Middle frontal gyrus (tissue), 1 donor: ENCODE results near the gene QKI.
"Not testable (repeated sequence)": the region's sequence is repeated elsewhere in the genome, so short reads cannot be mapped to it uniquely, and the experiment has no call there.

Experiments
- DNase-seq: peaks from one replicate; pipeline ENCODE4 v3.0.0-alpha.2; 2015; ENCODE audit warnings: low spot score; ENCODE audit errors: extremely low spot score

QKI gene

GRCh38 chr6:163414946-163415619 lies 565 bp downstream of the QKI start:
- DNase-seq = no peak

GRCh38 chr6:163415620-163416556 lies 1.4 kb downstream of the QKI start:
- DNase-seq = no peak

GRCh38 chr6:163416557-163417253 lies 2.2 kb downstream of the QKI start:
- peak; percentile 83 for DNase-seq

- DNase-seq = no peak
Measured at GRCh38 chr6:163417595-163417994, 3.1 kb downstream of the QKI start.

- no peak for DNase-seq
Measured at GRCh38 chr6:163418311-163419029, 4.0 kb downstream of the QKI start.

- no peak for DNase-seq
Measured at GRCh38 chr6:163419413-163420288, 5.1 kb downstream of the QKI start.

GRCh38 chr6:163420289-163420614 lies 5.7 kb downstream of the QKI start:
- no peak for DNase-seq

- no peak for DNase-seq
Measured at GRCh38 chr6:163422550-163422949, 8.0 kb downstream of the QKI start.

- no peak for DNase-seq
Measured at GRCh38 chr6:163423696-163424095, 9.2 kb downstream of the QKI start.

GRCh38 chr6:163427498-163428254 lies 13.2 kb downstream of the QKI start:
- no peak for DNase-seq

- no peak for DNase-seq
Measured at GRCh38 chr6:163428373-163428772, 13.9 kb downstream of the QKI start.

- DNase-seq = no peak
Measured at GRCh38 chr6:163429858-163430448, 15.4 kb downstream of the QKI start.

GRCh38 chr6:163432300-163432699 lies 17.8 kb downstream of the QKI start:
- DNase-seq = no peak

- DNase-seq = not testable (repeated sequence)
Measured at GRCh38 chr6:163433486-163433885, 19.0 kb downstream of the QKI start.

GRCh38 chr6:163435023-163435422 lies 20.5 kb downstream of the QKI start:
- DNase-seq = no peak

GRCh38 chr6:163436843-163437242 lies 22.3 kb downstream of the QKI start:
- no peak for DNase-seq

GRCh38 chr6:163437466-163437865 lies 22.9 kb downstream of the QKI start:
- DNase-seq = no peak

GRCh38 chr6:163438298-163438939 lies 23.9 kb downstream of the QKI start:
- no peak for DNase-seq

GRCh38 chr6:163438940-163439335 lies 24.4 kb downstream of the QKI start:
- no peak for DNase-seq
